Parathyroid adenoma (tissue), 2 donors: ENCODE measurements around the gene NRXN3.

Experiments
- H2AFZ ChIP-seq: fragments of 300-600 bp; sonication (generic); one replicate; pipeline ENCODE4 v1.7.0; 2017; ENCODE audit warnings: antibody characterized with exemption, mild to moderate bottlenecking
- H3K27ac ChIP-seq: fragments of 300-600 bp; sonication (generic); one replicate; pipeline ENCODE4 v1.7.0; 2017
- H3K27me3 ChIP-seq: fragments of 300-600 bp; sonication (generic); one replicate; pipeline ENCODE4 v1.7.0; 2017; ENCODE audit warnings: low read length; ENCODE audit not compliant: control insufficient read depth, insufficient read depth
- H3K36me3 ChIP-seq: fragments of 300-600 bp; sonication (generic); one replicate; pipeline ENCODE4 v1.7.0; 2017; ENCODE audit warnings: low read length; ENCODE audit not compliant: control insufficient read depth, insufficient read depth
- H3K4me1 ChIP-seq: fragments of 300-600 bp; sonication (generic); one replicate; pipeline ENCODE4 v1.7.0; 2017; ENCODE audit warnings: control low read depth
- H3K4me2 ChIP-seq: fragments of 300-600 bp; sonication (generic); one replicate; pipeline ENCODE4 v1.7.0; 2017; ENCODE audit warnings: low read length
- H3K4me3 ChIP-seq: fragments of 300-600 bp; sonication (generic); one replicate; pipeline ENCODE4 v1.7.0; 2017; ENCODE audit warnings: low read depth, low read length
- H3K79me2 ChIP-seq: fragments of 300-600 bp; sonication (generic); one replicate; pipeline ENCODE4 v1.7.0; 2017; ENCODE audit warnings: control low read depth
- H3K9ac ChIP-seq: fragments of 300-600 bp; sonication (generic); one replicate; pipeline ENCODE4 v1.7.0; 2017; ENCODE audit warnings: mild to moderate bottlenecking
- H3K9me3 ChIP-seq: fragments of 300-600 bp; sonication (generic); one replicate; pipeline ENCODE4 v1.7.0; 2017; ENCODE audit warnings: low read length; ENCODE audit not compliant: control insufficient read depth
- TF ChIP-seq, protein P1 (sequence below): fragments of 300-600 bp; sonication (generic); IDR thresholded peaks from one replicate; pipeline ENCODE4 v1.7.0; 2017; ENCODE audit warnings: antibody characterized with exemption, mild to moderate bottlenecking
- donor health status: primary hyperparathyroidism.

Gene NRXN3

DNA sequence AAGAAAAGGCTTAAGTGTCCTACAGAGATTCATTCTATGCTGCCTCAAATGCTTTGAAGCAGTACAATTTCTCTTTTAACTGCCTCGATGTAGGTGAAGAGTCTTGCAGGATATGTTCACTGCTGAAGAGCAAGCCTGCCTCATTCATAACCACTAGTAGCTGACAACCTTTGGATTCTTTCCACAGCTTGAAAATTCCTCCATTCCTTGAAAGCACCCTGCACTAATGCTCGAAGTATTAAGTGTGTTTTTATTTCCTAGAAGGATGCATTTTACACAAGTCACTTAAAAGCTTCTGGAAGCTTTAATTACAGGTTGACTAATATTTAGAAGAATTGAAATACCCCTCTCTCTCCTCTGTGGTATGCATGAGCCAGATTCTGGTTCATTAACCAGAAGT is 1611.7 kb downstream of the NRXN3 start:
- Histone ChIP-seq H3K9ac (no peak overlapping the region), H3K79me2 (no peaks in the 10 kb centered on the region), H3K4me3 (no peak overlapping the region), H3K9me3 (no peaks in the 10 kb centered on the region), H3K27ac (no peak overlapping the region), H3K36me3 (no peaks in the 10 kb centered on the region), H3K27me3 (no peaks in the 10 kb centered on the region), H3K4me2 (no peak overlapping the region), H2AFZ (no peak overlapping the region), H3K4me1 (no peaks in the 10 kb centered on the region)
- TF ChIP-seq, protein P1, sequence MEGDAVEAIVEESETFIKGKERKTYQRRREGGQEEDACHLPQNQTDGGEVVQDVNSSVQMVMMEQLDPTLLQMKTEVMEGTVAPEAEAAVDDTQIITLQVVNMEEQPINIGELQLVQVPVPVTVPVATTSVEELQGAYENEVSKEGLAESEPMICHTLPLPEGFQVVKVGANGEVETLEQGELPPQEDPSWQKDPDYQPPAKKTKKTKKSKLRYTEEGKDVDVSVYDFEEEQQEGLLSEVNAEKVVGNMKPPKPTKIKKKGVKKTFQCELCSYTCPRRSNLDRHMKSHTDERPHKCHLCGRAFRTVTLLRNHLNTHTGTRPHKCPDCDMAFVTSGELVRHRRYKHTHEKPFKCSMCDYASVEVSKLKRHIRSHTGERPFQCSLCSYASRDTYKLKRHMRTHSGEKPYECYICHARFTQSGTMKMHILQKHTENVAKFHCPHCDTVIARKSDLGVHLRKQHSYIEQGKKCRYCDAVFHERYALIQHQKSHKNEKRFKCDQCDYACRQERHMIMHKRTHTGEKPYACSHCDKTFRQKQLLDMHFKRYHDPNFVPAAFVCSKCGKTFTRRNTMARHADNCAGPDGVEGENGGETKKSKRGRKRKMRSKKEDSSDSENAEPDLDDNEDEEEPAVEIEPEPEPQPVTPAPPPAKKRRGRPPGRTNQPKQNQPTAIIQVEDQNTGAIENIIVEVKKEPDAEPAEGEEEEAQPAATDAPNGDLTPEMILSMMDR, result no peak

GRCh38 chr14:79783041-79783440 is 1612.9 kb downstream of the NRXN3 start:
- H2AFZ ChIP-seq, result no peak overlapping the region
- H3K9me3 ChIP-seq, result no peaks in the 10 kb centered on the region
- TF ChIP-seq, protein P1, result no peak
- H3K9ac ChIP-seq, result no peak overlapping the region
- no peaks in the 10 kb centered on the region for H3K4me1 ChIP-seq
- H3K79me2 ChIP-seq, result no peaks in the 10 kb centered on the region
- no peak overlapping the region for H3K4me3 ChIP-seq
- H3K27me3 ChIP-seq, result no peaks in the 10 kb centered on the region
- H3K27ac ChIP-seq, result no peak overlapping the region
- H3K36me3 ChIP-seq, result no peaks in the 10 kb centered on the region
- H3K4me2 ChIP-seq, result no peak overlapping the region

GRCh38 chr14:79786522-79786921 is 1616.3 kb downstream of the NRXN3 start:
- H2AFZ ChIP-seq, result no peak overlapping the region
- no peaks in the 10 kb centered on the region for H3K9me3 ChIP-seq
- H3K4me2 ChIP-seq, result no peak overlapping the region
- no peaks in the 10 kb centered on the region for H3K4me1 ChIP-seq
- no peak overlapping the region for H3K4me3 ChIP-seq
- H3K27ac ChIP-seq, result no peak overlapping the region
- TF ChIP-seq, protein P1, result no peak
- no peaks in the 10 kb centered on the region for H3K27me3 ChIP-seq
- H3K9ac ChIP-seq, result no peak overlapping the region
- H3K36me3 ChIP-seq, result no peaks in the 10 kb centered on the region
- peaks cover 3% of the 10 kb centered on the region for H3K79me2 ChIP-seq

DNA sequence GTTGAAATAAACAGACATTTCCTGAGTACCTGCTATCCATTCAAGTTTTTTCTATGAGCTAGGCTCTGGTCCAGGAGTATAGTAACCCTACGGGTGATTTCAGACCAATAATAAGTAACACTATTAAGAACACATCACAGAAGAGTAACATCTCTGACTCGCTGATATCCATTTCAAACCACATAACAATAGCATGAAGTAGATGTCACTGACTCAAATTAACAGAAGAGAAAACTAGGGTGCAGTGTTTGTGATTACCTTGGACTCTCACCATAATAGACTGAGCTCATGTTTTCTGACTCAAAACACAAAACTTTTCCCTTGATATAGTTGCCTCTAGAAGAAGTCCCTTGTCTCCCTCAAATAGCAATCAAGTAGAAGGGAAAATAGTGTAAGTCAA is 1618.2 kb downstream of the NRXN3 start:
- no peak overlapping the region for H2AFZ ChIP-seq
- TF ChIP-seq, protein P1, result no peak
- no peak overlapping the region for H3K4me2 ChIP-seq
- no peaks in the 10 kb centered on the region for H3K9me3 ChIP-seq
- H3K79me2 ChIP-seq, result peaks cover 3% of the 10 kb centered on the region
- no peaks in the 10 kb centered on the region for H3K4me1 ChIP-seq
- H3K4me3 ChIP-seq, result no peak overlapping the region
- H3K36me3 ChIP-seq, result no peaks in the 10 kb centered on the region
- H3K27me3 ChIP-seq, result no peaks in the 10 kb centered on the region
- no peak overlapping the region for H3K27ac ChIP-seq
- H3K9ac ChIP-seq, result no peak overlapping the region

DNA sequence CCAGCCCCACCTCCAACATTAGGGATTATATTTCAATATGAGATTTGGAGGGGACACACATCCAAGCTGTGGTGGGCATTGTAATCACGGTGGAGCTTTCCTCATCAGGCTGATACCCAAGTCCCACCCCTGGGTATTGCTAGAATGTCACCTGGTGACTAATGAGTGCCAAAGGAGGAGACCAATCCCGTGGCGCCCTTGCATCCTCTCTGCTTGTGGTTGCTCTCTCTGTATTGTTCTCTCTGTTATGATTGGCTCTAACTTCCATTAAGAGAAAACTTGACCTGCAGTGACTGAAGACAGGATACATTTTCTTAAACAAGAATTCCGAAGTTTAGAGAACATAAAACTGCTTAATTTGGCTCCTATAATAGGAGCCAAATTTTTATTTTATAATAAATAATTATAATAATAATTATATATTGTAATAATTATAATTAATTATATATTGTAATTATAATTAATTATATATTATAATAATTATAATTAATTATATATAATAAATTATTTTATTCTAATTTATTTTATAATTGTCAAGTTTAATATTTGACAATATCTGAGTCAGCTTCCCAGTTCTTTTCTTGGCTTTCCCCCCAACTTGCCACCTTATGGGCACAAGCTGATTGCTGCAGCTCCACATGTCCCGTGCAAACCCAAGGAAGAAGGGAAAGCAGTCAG is 1621.0 kb downstream of the NRXN3 start:
- Histone ChIP-seq H3K9ac (no peak overlapping the region), H3K27ac (no peak overlapping the region), H3K36me3 (no peaks in the 10 kb centered on the region), H3K4me1 (no peaks in the 10 kb centered on the region), H3K27me3 (no peaks in the 10 kb centered on the region), H3K4me2 (no peak overlapping the region), H3K4me3 (no peak overlapping the region), H2AFZ (no peak overlapping the region), H3K9me3 (no peaks in the 10 kb centered on the region), H3K79me2 (peaks cover 3% of the 10 kb centered on the region)
- TF ChIP-seq, protein P1, result no peak
